Psoas muscle (tissue), 8 donors: ENCODE measurements around the gene CBFA2T3. TPM values are rescaled to one million over a fixed set of nuclear protein-coding genes. Genes with fewer than 3 reads are reported as not detected.

Source experiments
- ATAC-seq, 4 donors: fragments of 200-7000 bp; cut with Tn5 transposase; one replicate each; pipeline ENCODE4 v1.9.1; 2020; ENCODE audit warnings: moderate library complexity in 3 of 4, mild to moderate bottlenecking in 2 of 4
- DNase-seq, 2 donors: peaks; one replicate each; pipeline ENCODE4 v3.0.0-alpha.2; 2020
- H3K27ac ChIP-seq: fragments of 200-600 bp; one replicate; pipeline ENCODE4 v1.8.0; 2022
- H3K27me3 ChIP-seq, 3 donors: fragments of 200-600 bp in 1 of 3; one replicate each; pipeline versions ENCODE4 v1.6.1 to v1.8.0; 2013 to 2022; ENCODE audit warnings: low read length in 2 of 3, mild to moderate bottlenecking in 2 of 3, moderate library complexity in 1 of 3; ENCODE audit not compliant: insufficient read depth in 3 of 3
- H3K36me3 ChIP-seq, 2 donors: fragments of 200-600 bp in 1 of 2; one replicate each; pipeline versions ENCODE4 v1.6.1 to v1.8.0; 2013 to 2022; ENCODE audit warnings: low read depth in 1 of 2, mild to moderate bottlenecking in 1 of 2, moderate library complexity in 1 of 2; ENCODE audit not compliant: insufficient read depth in 1 of 2
- H3K4me1 ChIP-seq: fragments of 200-600 bp; one replicate; pipeline ENCODE4 v1.8.0; 2022
- H3K4me3 ChIP-seq: fragments of 200-600 bp; one replicate; pipeline ENCODE4 v1.8.0; 2022; ENCODE audit warnings: mild to moderate bottlenecking
- H3K9me3 ChIP-seq: fragments of 200-600 bp; one replicate; pipeline ENCODE4 v1.8.0; 2022
- WGBS, 3 donors: extraction: QIAGEN DNeasy Blood & Tissue Kit; methylation state at CpG; one replicate each; pipeline versions ENCODE4 v1.1.6 to v1.1.7; 2013; 5-methylcytosine and 5-hydroxymethylcytosine counted together
- intact Hi-C, 2 donors: fragments of 100-400 bp; cut with DNase I; formaldehyde crosslinking; loops; one replicate each; pipeline versions ENCODE4 v1.11.0 to v1.14.2; 2022
- polyA plus RNA-seq, 3 donors: library from polyadenylated mRNA; stranded (reverse); fragments of 200-250 nt; gene quantifications; one replicate each; pipeline ENCODE4 v1.2.3, GENCODE V29; 2013
- total RNA-seq, 4 donors: library from RNA; stranded (reverse); fragmentation: NEBNext Ultra II Directional in 2 of 4; extraction: Animal tissue kit (Norgen Biotek cat#: 25700) in 2 of 4; gene quantifications; one replicate each; pipeline versions ENCODE4 v1.2.1 to v1.2.4, GENCODE V29; 2021 to 2023
- TF ChIP-seq, protein P1 (sequence below): fragments of 200-600 bp; IDR thresholded peaks from one replicate; pipeline ENCODE4 v1.8.0; 2022; ENCODE audit warnings: antibody characterized with exemption
- donor health status: healthy with polysubstance abuse.
- donor health status: DM: no; HTN: no; CAD: no; lungs with moderate emphysema.
- donor health status: Bipolar disorder and iron deficiency.
- donor health status: healthy.
- donor health status: DM: yes; HTN: yes; CAD: no.
- donor health status: DM: no; HTN: no; CAD: no.
- donor health status: DM: no; HTN: no; CAD: no.
- donor health status: DM: yes; HTN: yes; CAD: no.

Gene CBFA2T3
- total and polyA plus RNA-seq, 7 donors = 2.6 to 15.0 (median 6.0) TPM

DNA sequence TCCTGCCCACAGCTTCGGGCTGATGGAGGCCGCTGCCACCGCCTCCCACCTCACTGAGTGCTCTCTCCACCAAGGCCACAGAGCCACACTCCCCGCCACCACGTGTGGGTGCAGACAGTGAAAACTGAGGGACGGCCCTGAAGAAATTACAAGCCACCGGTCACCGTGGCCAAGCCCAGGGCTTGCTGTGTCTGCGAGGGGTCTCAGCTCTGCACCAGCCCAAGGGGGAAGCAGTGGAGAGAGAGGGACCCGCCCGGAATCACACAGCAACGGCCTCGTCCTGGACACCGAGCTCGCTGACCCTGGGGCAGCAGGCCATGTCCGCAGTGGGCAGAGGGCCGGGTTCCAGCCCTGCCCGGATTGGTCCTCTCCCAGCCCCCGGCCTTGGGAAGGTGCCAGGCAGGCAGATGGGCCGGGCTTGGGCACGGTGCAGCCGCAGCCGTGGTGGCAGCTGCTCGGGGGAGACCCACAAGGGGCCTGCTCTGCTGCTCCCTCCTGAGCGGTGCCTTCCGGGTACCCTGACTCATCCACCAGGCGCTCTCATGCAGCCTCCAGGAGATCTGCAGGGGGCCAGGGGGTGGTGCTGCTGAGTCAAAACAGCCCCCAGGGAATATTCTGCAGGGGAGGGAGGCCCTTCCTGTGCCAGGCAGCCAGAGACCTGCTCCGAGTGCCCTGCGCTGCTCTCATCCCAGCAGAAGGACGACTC is 52.0 kb downstream of the CBFA2T3 start:
- ATAC-seq (peak; percentile 82 to 91 (median 90)), DNase-seq (peak; percentile 78 to 85)
- intact Hi-C loops = no loop called here
- peak overlapping the region; percentile 46 for H3K27ac ChIP-seq
- 22 to 27% (median 27%) methylated on average over 16 to 30 of the region's 30 CpGs for WGBS, 3 donors
- no peaks in the 10 kb centered on the region for H3K9me3 ChIP-seq
- peak overlapping the region; percentile 15 for H3K4me3 ChIP-seq
- H3K36me3 ChIP-seq = no peaks in the 10 kb centered on the region
- H3K27me3 ChIP-seq = peaks cover 0 to 15% (median 0%) of the 10 kb centered on the region in 3 donors
- TF ChIP-seq, protein P1, sequence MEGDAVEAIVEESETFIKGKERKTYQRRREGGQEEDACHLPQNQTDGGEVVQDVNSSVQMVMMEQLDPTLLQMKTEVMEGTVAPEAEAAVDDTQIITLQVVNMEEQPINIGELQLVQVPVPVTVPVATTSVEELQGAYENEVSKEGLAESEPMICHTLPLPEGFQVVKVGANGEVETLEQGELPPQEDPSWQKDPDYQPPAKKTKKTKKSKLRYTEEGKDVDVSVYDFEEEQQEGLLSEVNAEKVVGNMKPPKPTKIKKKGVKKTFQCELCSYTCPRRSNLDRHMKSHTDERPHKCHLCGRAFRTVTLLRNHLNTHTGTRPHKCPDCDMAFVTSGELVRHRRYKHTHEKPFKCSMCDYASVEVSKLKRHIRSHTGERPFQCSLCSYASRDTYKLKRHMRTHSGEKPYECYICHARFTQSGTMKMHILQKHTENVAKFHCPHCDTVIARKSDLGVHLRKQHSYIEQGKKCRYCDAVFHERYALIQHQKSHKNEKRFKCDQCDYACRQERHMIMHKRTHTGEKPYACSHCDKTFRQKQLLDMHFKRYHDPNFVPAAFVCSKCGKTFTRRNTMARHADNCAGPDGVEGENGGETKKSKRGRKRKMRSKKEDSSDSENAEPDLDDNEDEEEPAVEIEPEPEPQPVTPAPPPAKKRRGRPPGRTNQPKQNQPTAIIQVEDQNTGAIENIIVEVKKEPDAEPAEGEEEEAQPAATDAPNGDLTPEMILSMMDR = peak; percentile 27
- peaks cover 36% of the 10 kb centered on the region for H3K4me1 ChIP-seq

DNA sequence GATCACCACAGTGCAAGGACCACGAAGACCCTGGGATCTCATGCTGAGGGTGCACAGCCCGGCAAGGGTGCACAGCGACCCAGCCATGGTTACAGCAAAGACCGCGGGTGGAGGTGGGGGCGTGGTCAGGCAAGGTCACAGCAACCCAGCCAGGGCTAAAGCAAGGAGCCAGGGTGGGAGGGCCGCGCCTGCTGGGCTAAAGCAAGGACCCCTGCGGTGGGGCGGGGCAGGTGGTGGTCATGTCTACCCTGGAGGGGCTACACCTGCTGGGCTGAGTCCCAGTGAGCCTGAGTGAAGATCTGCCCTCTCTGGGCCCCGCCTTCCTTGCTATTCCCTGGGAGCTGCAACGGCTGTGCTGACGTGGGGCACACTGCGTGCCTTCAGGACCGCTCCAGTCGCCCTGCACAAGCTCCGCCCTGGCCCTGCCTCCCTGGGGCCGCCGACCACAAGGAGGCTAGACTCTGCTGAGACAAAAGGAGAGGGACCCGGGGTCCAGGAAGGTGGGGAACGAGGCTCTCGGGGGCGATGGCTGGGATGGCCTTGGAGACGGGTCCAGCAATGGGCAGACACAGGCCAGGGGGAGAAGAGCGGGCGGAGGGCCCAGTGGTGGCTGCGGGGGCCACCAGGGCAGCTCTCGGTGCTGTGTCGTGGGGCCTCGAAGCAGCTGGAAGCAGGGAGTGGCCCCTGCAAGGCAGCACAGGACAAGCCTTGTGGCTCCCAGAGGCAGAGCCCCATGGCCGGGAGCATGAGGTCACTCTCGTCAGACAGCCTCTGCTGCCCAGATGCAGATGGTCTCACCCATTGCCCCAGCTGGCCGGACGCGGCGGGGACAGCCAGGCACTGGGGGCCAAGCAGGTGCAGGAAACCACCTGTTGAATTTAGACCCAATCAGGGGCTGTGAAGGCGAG is 52.8 kb downstream of the CBFA2T3 start:
- peak in 3 of 4 donors; percentile 2 to 18 (median 4) for ATAC-seq
- TF ChIP-seq, protein P1 = no peak
- peak overlapping the region; percentile 46 for H3K27ac ChIP-seq
- no peaks in the 10 kb centered on the region for H3K9me3 ChIP-seq
- peaks cover 0 to 15% (median 0%) of the 10 kb centered on the region in 3 donors for H3K27me3 ChIP-seq
- H3K36me3 ChIP-seq = no peaks in the 10 kb centered on the region
- DNase-seq = no peak
- intact Hi-C loops = no loop called here
- no peak overlapping the region for H3K4me3 ChIP-seq
- 64 to 79% (median 64%) methylated on average over 34 to 37 of the region's 37 CpGs for WGBS, 3 donors
- peaks cover 36% of the 10 kb centered on the region for H3K4me1 ChIP-seq

DNA sequence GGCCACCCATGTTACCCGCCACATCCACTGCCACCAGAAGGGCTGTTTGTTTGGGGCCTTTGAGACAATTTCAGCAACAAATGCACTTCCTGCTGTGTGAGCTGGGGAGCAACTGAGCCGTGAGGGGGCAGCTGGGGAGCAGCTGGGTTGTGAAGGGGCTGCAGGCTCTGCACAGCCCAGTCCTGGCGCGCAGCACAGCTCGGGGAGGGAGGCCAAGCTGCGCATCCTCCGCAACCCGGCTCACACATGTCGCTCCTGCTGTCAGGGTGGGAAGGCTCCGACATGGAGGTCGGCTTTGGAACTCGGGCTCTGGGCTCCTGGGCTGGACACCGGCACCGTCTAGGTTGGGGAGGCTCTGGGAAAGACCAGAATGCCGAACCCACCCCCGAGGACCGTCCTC is 53.6 kb downstream of the CBFA2T3 start:
- no peaks in the 10 kb centered on the region for H3K9me3 ChIP-seq
- H3K27ac ChIP-seq = peak overlapping the region; percentile 53
- DNase-seq (no peak), ATAC-seq (no peak)
- no peak overlapping the region for H3K4me3 ChIP-seq
- peaks cover 0 to 15% (median 0%) of the 10 kb centered on the region in 3 donors for H3K27me3 ChIP-seq
- intact Hi-C loops = no loop called here
- no peaks in the 10 kb centered on the region for H3K36me3 ChIP-seq
- H3K4me1 ChIP-seq = peaks cover 36% of the 10 kb centered on the region
- 65 to 82% (median 68%) methylated on average over 17 of the region's 17 CpGs for WGBS, 3 donors
- TF ChIP-seq, protein P1 = no peak

DNA sequence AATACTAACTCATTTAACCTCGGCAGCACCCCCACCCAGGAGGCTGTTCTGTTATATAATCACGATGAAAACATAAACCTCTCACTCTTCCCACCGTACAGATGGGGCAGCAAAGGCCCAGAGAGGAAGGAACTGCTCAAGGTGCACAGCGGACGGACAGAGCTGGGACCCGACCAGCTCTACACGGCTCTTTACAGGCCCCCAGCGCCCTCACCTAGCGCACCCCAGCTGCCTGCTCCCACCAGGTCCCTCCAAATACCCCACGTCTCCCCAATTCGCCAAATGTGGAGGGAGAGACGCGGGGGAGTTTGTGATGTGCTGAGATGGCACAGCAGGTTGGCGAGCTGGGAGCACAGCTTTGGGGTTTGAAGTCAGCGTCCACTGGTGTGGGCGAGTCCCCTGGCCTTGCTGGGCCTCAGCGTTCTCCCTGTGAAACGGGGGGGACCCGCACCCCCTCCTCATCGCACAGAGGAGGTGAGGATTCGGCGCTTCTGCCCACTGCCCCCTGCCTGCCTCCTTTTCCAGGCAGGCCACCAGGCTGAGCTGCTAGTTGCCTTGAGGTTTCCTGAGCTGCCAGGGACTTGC is 54.1 kb downstream of the CBFA2T3 start:
- H3K9me3 ChIP-seq = no peaks in the 10 kb centered on the region
- intact Hi-C loops = no loop called here
- no peak for DNase-seq
- H3K4me3 ChIP-seq = no peak overlapping the region
- peak overlapping the region; percentile 53 for H3K27ac ChIP-seq
- H3K4me1 ChIP-seq = peaks cover 36% of the 10 kb centered on the region
- peaks cover 0 to 15% (median 0%) of the 10 kb centered on the region in 3 donors for H3K27me3 ChIP-seq
- TF ChIP-seq, protein P1 = no peak
- WGBS, 3 donors = 75 to 85% (median 80%) methylated on average over 22 of the region's 22 CpGs
- no peaks in the 10 kb centered on the region for H3K36me3 ChIP-seq
- no peak for ATAC-seq
